Lung (tissue), 12 donors: ENCODE data around the gene MBOAT1. TPM values are rescaled to one million over a fixed set of nuclear protein-coding genes. Genes with fewer than 3 reads are reported as not detected.
A peak's percentile ranks its signal among the peaks of the same experiment; 100 is the strongest.

Source experiments
- ATAC-seq: fragments of 200-7000 bp; cut with Tn5 transposase; one replicate; pipeline ENCODE4 v1.9.1; 2020; ENCODE audit warnings: moderate number of reproducible peaks; ENCODE audit not compliant: insufficient read depth, low FRiP score
- DNase-seq, 3 donors: peaks; one replicate each; pipeline ENCODE4 v3.0.0-alpha.2; 2013 to 2017
- H3K27ac ChIP-seq, 2 donors: one replicate each; pipeline ENCODE4 v1.5.1; 2013; ENCODE audit warnings: mild to moderate bottlenecking in 2 of 2, moderate library complexity in 2 of 2, control low read depth in 1 of 2, inconsistent platforms in 1 of 2, low read depth in 1 of 2, low read length in 1 of 2
- H3K27me3 ChIP-seq, 3 donors: one replicate each; pipeline ENCODE4 v1.5.1; 2013; ENCODE audit warnings: low read length in 2 of 3; ENCODE audit not compliant: control insufficient read depth in 3 of 3, insufficient read depth in 3 of 3
- H3K36me3 ChIP-seq, 4 donors: one replicate each; pipeline ENCODE4 v1.5.1; 2013; ENCODE audit warnings: low read length in 4 of 4, mild to moderate bottlenecking in 1 of 4, moderate library complexity in 1 of 4; ENCODE audit not compliant: control insufficient read depth in 4 of 4, insufficient read depth in 4 of 4
- H3K4me1 ChIP-seq, 5 donors: one replicate each; pipeline ENCODE4 v1.5.1; 2013; ENCODE audit warnings: low read length in 5 of 5, mild to moderate bottlenecking in 2 of 5, moderate library complexity in 1 of 5; ENCODE audit not compliant: control insufficient read depth in 5 of 5, insufficient read depth in 5 of 5
- H3K4me3 ChIP-seq: one replicate; pipeline ENCODE4 v1.5.1; 2013; ENCODE audit warnings: mild to moderate bottlenecking, control low read depth, moderate library complexity
- H3K9ac ChIP-seq, 2 donors: one replicate each; pipeline ENCODE4 v1.5.1; 2013; ENCODE audit warnings: low read length in 2 of 2, control low read depth in 1 of 2; ENCODE audit not compliant: insufficient read depth in 1 of 2
- H3K9me3 ChIP-seq, 4 donors: one replicate each; pipeline ENCODE4 v1.5.1; 2013; ENCODE audit warnings: low read length in 3 of 4, mild to moderate bottlenecking in 1 of 4, moderate library complexity in 1 of 4; ENCODE audit not compliant: control insufficient read depth in 4 of 4, insufficient read depth in 3 of 4
- WGBS, 2 donors: extraction: QIAGEN DNeasy Blood & Tissue Kit; methylation state at CpG; one replicate each; pipeline ENCODE4 v1.1.7; 2013; 5-methylcytosine and 5-hydroxymethylcytosine counted together
- polyA plus RNA-seq, 2 donors: library from polyadenylated mRNA; stranded (reverse); fragments of 200-250 nt; gene quantifications; one replicate each; pipeline ENCODE4 v1.2.1, GENCODE V29; 2013
- total RNA-seq, 2 donors: library from RNA; depleted of rRNA in 1 of 2; stranded (reverse); fragments of >200 nt in 1 of 2; gene quantifications; one replicate each; pipeline ENCODE4 v1.2.1, GENCODE V29; 2014 to 2021
- TF ChIP-seq, protein P1 (sequence below): IDR thresholded peaks from 2 replicates; pipeline ENCODE4 v1.5.1; 2012; ENCODE audit warnings: mild to moderate bottlenecking; ENCODE audit errors: control extremely low read depth, extremely low read depth
- donor health status: control.
- donor health status: control.
- donor health status: Bipolar disorder and iron deficiency.
- donor health status: healthy.
- donor health status: DM: yes; HTN: yes; CAD: no.

Gene MBOAT1
- total and polyA plus RNA-seq, 4 donors = 2.3 to 27.4 (median 8.7) TPM

DNA sequence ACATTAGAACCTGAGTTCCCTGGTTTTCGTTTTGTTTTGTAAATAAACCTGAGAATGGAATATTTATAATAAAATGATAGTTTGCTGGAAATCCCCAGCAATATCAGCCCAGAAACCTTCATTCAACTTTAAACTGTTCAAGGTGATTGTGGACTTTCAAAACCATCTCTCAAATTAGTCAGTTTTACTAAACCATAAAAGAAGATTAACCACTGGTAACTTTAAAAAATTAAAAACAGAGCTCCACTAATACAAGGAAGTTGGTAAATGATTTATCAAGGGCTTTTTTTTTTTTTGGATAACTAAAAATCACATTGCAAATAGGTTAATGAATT, 10.0 kb downstream of the MBOAT1 start:
- Histone ChIP-seq H3K9me3 (no peaks in the 10 kb centered on the region), H3K36me3 (peaks cover 0 to 3% (median 0%) of the 10 kb centered on the region in 4 donors), H3K27me3 (no peaks in the 10 kb centered on the region), H3K27ac (no peak overlapping the region), H3K9ac (no peak overlapping the region), H3K4me3 (no peak overlapping the region), H3K4me1 (peaks cover 3 to 11% (median 7%) of the 10 kb centered on the region in 5 donors)
- ATAC-seq = no peak
- 19 to 34% methylated on average over 1 of the region's 1 CpG for WGBS, 2 donors
- DNase-seq = no peak
- TF ChIP-seq, protein P1, sequence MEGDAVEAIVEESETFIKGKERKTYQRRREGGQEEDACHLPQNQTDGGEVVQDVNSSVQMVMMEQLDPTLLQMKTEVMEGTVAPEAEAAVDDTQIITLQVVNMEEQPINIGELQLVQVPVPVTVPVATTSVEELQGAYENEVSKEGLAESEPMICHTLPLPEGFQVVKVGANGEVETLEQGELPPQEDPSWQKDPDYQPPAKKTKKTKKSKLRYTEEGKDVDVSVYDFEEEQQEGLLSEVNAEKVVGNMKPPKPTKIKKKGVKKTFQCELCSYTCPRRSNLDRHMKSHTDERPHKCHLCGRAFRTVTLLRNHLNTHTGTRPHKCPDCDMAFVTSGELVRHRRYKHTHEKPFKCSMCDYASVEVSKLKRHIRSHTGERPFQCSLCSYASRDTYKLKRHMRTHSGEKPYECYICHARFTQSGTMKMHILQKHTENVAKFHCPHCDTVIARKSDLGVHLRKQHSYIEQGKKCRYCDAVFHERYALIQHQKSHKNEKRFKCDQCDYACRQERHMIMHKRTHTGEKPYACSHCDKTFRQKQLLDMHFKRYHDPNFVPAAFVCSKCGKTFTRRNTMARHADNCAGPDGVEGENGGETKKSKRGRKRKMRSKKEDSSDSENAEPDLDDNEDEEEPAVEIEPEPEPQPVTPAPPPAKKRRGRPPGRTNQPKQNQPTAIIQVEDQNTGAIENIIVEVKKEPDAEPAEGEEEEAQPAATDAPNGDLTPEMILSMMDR = no peak

DNA sequence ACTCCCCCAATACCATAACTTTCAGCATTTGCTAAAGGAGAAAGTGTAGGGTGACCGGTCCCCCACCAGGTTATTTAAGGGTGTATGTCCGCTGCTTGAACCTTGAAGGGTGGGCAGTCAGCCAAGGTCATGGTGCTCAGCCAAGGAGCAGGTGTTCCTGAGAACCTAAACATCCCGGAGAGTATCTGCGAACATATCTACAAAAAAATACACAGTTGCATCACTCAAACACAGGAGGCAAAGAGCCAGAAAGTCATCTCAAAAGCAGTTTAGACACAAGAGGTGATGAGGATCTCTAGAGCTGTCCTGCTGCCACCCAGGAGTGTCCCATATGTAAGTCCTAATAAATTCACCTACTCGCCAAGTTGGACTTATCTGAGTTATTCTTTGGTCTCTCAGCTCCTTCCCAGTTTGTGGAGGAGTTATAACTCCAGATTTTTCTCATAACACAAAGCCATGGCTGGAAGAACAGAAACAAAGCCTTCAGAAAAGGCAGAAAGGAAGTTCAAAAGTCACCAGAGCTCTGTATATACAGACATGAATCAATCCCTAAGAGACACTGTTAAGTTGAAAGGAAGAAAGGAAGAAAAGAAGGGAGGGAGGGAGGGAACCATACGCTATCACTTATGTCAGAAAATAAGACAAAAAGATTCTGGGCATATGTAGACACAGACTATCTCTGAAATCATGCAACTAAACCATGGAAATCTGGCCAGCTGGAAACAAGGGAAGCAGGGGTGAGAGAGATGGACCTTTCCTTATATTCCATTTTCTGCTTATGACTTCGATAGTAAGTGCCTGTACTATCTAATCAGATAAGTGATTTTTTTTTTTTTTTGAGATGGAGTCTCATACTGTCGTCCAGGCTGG, 11.3 kb downstream of the MBOAT1 start:
- 55 to 63% methylated on average over 8 of the region's 8 CpGs for WGBS, 2 donors
- Histone ChIP-seq H3K27ac (peak overlapping the region in 1 of 2 donors; percentile 64), H3K4me1 (peaks cover 3 to 10% (median 5%) of the 10 kb centered on the region in 5 donors)

GRCh38 chr6:20198775-20199174, 13.5 kb downstream of the MBOAT1 start:
- Histone ChIP-seq H3K4me3 (no peak overlapping the region), H3K9ac (no peak overlapping the region), H3K27ac (no peak overlapping the region), H3K9me3 (no peaks in the 10 kb centered on the region), H3K36me3 (peaks cover 0 to 3% (median 0%) of the 10 kb centered on the region in 4 donors), H3K4me1 (peaks cover 0 to 10% (median 5%) of the 10 kb centered on the region in 5 donors), H3K27me3 (no peaks in the 10 kb centered on the region)
- no peak for ATAC-seq
- DNase-seq = no peak
- WGBS, 2 donors = 73 to 93% methylated on average over 6 of the region's 6 CpGs
- TF ChIP-seq, protein P1 = no peak

More for the DNA sequence above, 11.3 kb downstream of the MBOAT1 start:
- TF ChIP-seq, protein P1 = no peak
- Histone ChIP-seq H3K9ac (no peak overlapping the region), H3K4me3 (no peak overlapping the region), H3K27me3 (no peaks in the 10 kb centered on the region), H3K9me3 (no peaks in the 10 kb centered on the region), H3K36me3 (peaks cover 0 to 3% (median 0%) of the 10 kb centered on the region in 4 donors)
- DNase-seq = peak in 2 of 3 donors; percentile 10 to 28
- ATAC-seq = no peak
